HG03378 (cell line): ENCODE data around the gene CSRP3.
"Not testable (repeated sequence)": the region's sequence is repeated elsewhere in the genome, so short reads cannot be mapped to it uniquely, and the experiment has no call there.

ENCODE experiments used
- ATAC-seq: cut with Tn5 transposase; IDR thresholded peaks from one replicate; pipeline ENCODE4 v1.9.1; 2021; ENCODE audit warnings: mild to moderate bottlenecking, moderate library complexity; ENCODE audit not compliant: unreplicated experiment

The CSRP3 gene

DNA sequence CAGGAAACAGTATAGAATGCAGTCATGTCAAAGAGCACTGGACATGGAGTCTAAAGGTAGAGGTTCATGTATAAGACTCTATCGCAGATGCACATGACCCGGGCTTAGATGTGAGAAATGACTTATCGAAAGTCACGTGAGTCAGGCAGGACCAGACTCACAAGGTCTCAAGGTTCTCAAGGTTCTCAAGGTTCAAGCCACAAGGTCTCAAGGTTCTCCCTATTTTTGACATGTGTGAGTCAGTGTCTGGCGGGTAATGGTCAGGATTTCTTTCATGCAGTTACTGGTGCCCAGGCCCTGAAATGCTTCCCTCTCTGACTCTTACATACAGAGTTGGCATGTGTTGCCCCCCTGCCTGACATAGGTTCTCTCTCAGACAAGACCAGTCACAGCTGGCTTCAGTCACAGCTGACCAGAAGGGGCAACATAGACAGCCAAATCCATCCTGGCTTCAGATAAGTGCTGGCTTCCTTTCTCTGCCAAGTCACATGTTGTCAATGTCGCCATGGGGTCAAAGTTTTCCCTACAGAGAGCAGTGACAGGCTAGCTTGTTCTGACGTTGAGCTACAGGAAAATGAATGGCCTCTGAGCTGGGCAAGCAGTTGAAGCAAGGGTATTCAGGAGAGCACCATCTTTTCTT, 10.1 kb downstream of the CSRP3 start:
- no peak for ATAC-seq

DNA sequence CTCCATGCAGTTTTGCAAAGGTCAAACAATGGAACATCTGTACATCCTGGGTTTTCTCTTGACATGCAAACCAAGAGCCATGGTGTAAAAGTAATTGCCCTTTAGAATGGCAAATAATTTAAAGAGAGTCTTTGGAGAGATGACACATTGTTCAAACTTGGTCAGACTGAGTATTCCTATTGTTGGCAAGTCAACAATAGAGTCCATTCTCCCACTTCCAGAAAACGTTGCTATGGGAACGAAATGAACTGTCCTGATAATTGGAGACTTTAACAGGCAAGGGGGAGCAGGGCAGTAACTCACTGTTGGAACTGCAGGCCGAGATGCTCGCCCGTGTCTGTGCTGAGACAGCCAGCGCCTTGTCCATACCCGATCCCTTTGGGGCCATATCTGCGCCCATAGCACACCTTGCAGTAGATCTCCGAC, 13.9 kb downstream of the CSRP3 start:
- no peak for ATAC-seq

DNA sequence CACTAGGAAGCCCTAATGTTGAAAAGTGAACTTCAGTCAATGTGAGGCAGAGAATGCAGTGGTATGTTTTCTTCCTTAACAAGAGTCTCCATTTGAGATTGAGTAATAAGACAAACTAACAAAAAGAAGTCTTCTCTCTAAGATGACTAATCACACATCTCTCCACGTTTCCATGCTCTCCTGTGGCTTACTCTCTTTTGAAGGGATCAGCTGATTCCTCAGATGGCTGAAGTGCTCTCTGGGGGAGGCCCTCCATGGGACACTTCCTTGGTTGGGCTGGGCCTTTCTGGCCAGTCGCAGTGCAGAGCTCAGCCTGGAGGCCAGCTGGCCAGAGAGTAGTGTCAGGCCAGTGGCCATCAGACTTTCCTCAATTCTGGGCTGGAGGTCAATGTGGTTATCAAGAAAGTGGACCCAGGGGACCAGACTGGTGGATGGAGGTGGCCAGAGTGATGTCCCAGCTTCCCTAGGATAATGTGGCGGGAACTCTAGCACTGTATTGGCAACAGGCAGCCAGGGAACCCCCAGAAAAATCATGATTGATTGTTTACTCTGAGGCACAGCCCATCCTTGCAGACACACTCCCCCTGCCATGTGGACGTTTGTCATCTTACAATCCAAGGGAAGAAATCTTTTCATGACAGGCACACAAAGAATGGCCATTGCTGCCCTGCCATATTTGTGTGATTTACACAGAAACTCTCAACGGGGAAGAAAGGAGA, 14.5 kb downstream of the CSRP3 start:
- ATAC-seq, result no peak

DNA sequence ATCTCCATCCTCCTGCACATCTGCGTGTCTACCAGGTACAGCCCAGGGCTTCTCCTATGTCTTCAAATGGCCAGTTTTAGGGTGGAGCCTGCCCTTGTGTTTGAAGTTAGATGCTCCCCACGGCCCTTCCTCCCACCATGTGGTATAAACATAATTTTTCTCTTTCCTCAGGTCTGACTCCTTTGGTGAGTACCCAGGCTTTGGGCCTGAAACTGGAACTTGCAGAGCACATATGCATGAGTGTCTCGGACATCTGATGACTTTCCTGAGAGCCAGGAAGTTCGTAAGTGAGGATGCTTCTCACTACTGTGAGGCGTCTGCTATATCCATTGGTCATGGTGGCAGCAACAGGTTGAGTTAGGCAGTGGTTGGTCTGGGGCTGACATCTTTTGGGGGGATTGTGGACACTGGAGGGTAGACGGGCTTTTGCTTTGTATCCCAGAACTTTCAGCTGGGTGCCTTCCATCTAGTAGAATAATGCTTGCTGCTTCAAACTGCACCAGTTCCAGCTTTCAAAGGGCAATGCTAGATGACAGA, 16.2 kb downstream of the CSRP3 start:
- ATAC-seq, result no peak

DNA sequence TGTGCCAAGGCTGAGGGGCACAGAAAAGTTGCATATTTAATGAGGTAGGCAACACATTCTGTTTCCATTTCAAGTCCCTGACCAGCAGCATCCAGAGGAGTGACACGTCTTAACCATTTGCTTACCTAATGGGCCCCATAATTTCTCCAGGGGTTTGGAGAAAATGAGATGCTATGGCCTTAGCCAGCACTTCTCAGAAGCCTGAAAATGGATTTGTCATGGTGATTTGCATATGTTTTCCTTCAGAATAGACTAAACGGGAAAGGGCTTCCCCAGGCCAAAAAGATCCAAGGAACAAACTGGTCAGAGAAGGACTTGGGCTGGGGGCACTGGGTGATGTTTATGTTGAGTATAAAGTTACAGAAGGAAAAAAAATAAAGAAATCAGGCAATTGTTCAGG, 16.7 kb downstream of the CSRP3 start:
- ATAC-seq, result no peak

DNA sequence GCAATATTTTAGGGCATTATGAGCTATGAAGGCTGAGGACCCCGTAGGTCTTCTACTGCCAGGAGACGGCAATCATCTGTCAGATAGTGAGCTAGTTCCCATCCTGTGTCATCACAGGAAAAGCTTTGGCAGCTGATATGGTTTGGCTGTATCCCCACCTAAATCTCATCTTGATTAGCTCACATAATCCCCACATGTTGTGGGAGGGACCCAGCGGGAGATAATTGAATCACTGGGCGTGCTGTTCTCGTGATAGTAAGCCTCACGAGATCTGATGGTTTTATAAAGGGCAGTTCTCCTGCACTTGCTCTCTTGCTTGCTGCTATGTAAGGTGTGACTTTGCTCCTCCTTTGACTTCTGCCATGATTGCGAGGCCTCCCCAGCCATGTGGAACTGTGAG, 18.1 kb downstream of the CSRP3 start:
- ATAC-seq, result no peak

DNA sequence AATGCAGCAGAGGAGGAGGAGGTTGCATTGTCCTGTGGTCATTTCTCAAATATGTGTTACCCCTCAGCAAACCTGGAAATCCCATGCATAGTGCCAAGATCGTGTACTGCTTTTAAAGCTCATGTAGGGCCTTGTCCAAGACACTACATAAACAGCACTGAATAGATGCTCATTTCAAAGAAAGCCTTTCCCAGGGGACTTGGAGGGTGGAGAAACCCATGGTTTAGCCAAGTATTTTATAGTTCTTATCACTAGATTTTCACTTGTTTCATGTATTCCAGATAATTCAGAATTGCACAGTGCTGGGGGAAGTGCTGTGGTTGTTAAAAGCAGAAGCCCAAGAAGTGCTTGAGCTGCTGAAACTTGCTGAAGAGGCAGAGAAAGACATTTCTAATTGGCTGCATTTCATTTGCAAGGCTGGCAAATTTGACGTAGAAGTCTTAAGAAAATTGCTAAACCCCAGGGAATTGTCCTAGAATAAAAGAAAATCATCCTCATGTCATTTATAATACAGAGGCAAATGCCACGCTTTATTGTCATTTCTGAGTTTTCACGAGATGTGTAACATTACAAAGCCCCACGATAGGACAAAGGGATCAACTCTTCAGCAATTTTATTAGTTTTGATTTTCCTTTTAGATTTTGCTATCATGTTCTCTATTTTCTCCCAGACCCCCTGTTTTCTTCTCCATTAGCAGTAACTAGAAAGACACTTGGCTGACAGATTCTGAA, 20.1 kb downstream of the CSRP3 start:
- ATAC-seq, result no peak

DNA sequence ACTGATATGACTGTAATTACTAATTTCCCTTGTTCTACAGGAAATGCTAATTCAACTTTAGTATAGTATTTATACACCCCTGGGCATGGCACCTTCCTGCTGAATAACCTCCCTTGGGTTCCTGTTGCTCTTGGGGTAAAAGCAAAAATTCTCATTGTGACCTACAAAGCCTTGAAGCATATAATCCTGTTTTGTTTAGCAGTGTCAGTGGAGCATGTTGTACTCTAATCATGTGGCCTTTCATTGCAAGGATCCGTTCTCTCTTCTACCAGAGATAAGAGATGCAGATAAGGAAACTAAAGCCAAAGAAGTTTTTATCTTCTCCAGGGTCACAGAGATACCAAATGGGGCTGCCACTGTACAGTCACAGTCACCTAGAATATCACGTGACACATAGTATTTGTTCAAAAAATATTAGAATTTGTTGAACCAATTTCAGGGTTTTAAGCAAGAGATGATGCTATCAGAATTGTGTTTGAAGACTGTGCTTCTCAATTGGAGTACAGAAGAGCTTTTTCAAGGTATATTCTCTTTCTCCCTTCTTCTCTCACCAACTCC, 25.1 kb downstream of the CSRP3 start:
- ATAC-seq, result no peak

DNA sequence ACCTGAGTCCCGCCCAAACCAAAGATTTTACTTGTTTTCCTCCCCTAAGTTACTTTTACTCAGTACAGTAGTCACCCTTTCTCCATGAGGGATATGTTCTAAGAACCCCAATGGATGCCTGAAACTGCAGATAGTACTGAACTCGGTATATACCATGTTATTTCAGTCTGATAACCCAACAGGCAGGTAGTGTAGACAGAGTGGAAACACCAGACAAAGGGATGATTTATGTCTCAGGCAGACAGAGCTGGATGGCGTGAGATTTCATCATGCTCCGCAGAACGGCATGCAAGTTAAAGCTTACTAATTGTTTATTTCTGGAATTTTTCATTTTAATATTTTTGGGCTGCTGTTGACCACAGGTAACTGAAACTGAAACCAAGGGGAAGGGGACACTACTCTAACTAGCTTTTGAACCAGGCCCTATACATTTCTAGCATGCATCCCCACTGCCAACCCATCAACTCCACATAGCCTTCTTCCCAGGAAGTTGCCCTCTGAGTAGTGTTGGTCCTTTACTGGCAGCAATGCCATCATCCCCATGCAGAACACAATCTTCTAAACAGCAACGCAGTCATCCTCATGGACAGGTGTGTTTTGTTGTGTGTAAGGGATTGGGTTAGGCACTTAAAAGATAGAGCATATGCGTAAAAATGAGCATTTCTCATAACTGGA, 27.7 kb downstream of the CSRP3 start:
- ATAC-seq, result no peak

DNA sequence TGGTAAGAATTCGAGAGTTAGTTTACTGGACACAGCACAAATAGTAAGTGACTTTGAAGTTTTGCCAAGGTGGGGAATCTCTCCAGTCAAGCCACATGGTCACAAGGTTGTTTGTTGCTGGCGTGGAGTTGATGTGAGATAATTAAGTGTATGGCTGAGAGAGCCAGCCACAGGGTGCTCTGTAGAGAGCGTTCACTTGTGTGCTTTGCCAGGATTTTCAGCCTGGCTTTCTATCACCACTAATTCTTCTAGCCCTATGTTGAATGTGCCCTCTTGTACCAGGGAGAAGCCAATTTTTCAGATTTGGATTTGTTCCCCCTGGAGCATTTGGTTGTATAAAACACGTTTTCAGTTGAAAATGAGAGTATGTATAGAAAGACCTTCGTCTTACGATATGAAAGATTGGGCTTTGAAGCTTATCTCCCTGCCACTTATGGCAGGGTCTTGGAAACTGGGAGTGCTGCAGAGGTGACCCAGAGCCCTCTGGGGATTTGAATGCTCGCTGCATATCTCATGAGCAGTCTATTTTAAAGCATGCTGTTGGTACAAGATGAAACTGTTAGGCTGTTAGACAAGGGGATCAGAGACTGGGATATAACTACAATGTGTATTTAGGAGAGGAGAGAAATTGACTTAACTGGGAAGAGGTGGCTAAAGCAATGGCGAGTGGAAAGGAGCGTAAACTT, 28.6 kb downstream of the CSRP3 start:
- ATAC-seq, result no peak

DNA sequence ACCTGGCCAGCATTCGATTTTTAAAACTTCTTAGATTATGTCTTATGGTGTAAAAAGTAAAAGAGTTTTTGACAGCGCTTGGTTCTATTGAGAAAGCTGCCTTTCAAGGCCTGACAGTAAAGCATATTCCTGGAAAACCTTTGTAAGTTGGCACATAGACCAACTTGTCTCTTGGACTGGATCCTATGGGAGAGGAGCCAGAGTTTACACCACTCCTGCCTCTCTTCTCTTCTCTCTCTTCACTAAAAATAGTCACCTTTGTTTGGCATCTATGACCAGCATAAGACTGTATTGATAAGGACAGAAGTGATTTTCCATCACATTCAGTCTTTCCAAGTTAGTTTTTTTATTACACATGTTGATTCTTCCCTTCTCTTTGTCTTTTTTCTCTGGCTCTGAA, 33.7 kb downstream of the CSRP3 start:
- no peak for ATAC-seq

DNA sequence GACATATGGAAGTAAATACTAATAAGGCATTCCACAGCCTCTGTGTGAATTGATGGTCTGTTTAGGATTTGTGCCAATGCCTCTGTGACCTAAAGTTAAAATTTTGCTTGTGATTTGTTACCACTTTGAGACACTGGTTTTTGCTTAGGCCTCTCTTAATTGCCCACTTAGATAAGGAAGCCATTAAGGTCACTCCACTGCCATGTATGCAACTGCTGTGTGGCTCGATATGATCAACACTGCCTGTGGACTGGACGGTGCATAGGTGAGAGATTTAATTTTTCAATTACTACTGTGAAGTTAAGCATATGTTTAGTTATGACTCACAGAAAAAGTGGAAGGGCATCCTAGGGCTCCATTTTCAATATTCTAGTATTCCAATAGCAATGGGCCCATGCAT, 36.9 kb downstream of the CSRP3 start:
- ATAC-seq, result no peak

DNA sequence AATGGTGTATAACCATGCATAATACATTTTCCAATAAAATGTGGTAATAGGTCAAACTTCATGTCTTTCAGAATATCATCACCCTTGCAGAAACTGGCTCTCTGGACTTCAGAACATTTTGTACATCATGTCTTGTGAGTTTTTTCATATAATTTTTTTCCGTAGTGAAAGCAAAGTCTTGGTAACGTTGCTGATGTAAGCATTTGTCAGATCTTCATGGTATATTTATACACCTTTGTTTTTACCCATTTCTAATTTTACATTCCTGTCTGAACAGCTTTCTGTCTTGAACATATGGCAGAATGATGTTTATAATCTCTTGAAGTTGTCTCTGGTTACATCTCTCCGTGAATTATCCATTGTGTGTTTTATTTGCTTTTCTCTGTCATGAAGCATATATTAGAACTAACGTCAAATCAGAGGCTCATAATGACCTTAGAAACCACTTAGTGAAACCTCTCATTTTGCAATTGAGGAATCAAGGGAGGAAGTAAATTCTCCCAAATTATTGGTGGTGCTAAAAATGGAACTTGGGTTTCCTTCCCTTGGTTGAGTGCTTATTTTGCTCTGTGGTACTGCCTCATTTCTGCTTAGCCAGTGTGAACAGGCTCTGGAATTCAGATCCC, 37.4 kb downstream of the CSRP3 start:
- no peak for ATAC-seq

DNA sequence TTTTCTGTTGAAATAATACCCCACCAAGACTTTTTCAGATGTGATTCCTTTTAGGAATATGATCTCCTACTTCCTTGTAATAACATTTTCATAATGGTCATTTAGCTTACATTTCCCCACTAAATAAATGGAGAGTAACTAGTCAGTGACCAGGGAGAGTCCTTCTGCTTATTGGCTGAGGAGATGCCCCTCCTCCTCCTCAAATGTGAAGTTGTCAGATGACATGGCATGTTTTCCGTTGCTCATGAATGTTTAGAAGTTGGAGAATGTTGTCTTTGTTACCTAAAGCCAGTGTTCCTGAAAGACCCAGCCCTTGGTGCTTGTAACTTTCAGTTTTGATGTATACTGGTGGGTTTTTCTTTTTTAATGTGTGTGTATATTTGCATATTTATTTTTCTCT, 38.2 kb downstream of the CSRP3 start:
- no peak for ATAC-seq

DNA sequence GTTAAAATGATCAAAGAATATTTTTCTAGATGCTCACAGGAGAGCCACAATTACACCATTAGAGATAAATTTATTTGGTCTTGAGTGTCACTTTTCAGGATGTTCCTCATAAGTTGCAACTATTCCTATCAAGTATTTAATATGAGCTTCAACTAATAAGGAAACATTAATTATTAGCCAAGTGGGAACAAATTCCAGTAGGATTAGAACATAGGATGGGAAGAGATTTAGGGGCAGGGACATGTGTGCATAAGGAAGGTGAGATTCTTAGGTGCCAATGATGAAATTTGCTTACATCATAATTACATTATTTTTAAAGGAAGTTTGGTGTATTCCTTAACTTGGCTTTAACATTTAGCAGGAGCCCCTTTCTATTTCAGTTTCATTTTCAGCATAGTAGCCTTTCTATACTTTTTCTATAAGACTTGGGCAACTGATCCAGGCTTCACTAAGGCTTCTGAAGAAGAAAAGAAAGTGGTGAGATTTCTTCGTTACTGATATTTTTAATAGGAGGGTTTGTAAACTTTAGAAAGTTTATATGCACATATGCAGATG, 38.8 kb downstream of the CSRP3 start:
- ATAC-seq, result no peak

DNA sequence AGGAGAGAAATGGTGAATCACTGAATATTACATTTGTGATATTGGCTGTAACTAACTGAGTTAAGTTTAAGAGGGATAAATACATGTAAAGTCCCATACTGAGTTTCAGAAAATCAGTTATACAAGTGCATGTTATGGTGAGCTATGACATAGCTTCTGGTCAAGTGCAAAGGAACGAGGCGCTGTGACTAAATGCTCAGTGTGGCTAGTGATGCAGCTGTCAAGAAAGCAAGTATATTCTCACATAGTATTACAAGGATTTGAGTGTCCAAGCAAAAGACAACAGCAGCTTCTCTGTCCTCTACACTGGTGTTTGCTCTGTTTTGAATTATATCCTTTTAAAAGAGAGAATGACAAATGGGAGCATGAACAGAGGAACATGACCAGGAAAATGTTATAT, 40.1 kb downstream of the CSRP3 start:
- no peak for ATAC-seq

DNA sequence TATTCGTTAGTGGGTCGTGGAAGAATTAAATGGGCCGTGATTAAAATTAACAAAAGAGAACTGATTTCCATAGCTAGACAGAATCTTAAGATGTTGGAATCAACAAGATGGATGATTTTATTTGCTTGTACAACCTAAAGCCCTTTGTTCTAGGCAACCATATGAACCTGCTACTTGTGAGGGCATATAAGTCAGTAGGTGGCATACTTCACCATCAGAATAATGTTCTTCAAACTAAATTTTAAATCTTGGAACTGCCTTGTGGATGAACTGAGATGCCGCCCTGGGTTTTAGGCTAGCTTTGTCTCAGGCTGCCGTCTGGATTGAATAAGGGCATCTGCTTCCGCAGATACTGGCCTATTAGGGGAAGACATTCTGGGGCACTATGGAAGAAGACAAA, 40.9 kb downstream of the CSRP3 start:
- ATAC-seq, result no peak

DNA sequence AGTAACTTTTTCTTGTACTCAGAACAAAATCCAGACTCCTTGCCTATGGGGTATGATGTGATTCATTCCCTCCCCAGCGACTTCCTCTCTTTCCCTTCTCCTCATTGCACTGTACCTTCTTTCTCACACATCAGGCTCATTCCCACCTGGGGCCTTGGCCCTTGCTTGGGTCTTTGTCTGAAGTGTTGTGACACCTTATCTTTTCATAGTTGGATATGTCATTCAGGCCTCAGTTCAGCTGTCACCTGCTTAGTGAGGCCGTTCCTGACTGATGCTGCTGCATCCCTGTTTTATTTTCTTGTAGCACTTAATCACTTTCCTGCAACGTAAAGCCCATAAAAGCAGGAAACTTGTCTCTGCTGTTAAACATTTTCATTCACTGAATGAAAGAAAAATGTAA, 44.9 kb downstream of the CSRP3 start:
- ATAC-seq, result no peak

DNA sequence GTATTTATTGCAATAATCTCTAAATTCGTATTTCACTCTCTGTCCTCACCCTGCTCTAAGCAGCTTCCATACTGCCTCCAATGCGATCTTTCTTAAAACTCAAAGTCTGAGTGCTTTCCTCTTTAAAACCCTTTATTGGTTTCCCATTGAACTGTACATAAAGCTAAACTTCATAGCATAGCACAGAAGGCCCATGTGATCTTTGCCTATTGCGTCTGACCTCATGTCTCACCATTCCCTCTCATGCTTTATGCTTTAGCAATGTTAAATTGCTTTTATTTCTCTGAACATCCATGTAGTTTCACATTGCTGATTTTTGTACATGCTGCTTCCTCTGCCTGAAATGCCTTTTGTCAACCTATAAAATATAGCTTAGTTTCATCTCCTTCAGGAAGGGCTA, 56.5 kb downstream of the CSRP3 start:
- ATAC-seq, result no peak

DNA sequence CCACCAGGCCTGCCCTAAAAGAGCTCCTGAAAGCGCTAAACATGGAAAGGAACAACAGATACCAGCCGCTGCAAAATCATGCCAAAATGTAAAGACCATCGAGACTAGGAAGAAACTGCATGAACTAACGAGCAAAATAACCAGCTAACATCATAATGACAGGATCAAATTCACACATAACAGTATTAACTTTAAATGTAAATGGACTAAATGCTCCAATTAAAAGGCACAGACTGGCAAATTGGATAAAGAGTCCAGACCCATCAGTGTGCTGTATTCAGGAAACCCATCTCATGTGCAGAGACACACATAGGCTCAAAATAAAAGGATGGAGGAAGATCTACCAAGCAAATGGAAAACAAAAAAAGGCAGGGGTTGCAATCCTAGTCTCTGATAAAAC, 64.9 kb downstream of the CSRP3 start:
- ATAC-seq, result not testable (repeated sequence)
